ENCODE results near the gene DMRT2. TPM values are rescaled to one million over a fixed set of nuclear protein-coding genes. Genes with fewer than 3 reads are reported as not detected.

Gene DMRT2
- total RNA-seq, 1 experiment from 2014 or later, result not detected

DNA sequence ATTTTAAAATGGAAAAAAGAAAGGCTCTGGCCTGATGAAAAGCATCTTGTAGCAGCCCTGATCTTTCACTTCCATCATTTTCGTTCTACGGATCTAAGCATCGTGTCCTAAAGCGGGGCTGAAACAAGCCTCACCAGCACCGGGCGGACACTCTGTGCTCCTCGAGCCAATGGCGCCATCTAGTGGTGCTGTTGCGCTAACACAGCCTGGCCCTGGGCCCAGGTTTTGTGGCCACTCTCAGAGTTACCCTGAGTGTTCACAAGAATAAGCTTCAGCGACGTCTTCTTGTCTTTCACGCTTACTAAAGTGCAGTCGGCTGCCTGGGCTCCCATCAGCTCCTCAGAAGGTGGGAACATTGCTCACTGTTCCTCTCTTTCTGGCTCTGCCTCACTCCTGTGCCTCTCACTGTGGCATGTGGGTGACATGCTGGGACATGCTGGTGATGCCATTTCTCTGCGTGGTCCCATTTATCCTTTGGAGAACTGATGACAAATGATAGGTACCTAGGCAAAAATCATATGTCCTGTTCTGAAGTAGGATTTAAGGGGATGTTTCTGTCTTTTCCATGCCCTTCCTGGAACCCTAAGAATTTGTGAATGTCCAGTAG is 41.0 kb upstream of the DMRT2 start:
- DNase-seq (peak; percentile 90), ATAC-seq (peak; percentile 97)
- no peak overlapping the region for H3K9ac ChIP-seq (ENCODE audit: low read length)
- H3K4me2 ChIP-seq (ENCODE audit: low read length), result peak overlapping the region; percentile 62; the same call in 1 of the 2 replicates
- H3K4me3 ChIP-seq (ENCODE audit: low read length), result no peak overlapping the region
- no peaks in the 10 kb centered on the region for H4K20me1 ChIP-seq (ENCODE audit: low read length)
- no peaks in the 10 kb centered on the region for H3K9me2 ChIP-seq (replicated peaks; ENCODE audit: low read length)
- H3K79me2 ChIP-seq (ENCODE audit: low read length), result no peaks in the 10 kb centered on the region
- H3K27ac ChIP-seq (ENCODE audit: low read length), result no peak overlapping the region
- no peaks in the 10 kb centered on the region for H3K36me3 ChIP-seq (ENCODE audit: low read depth, low read length)
- no TSS peak for BruUV-seq (replicated peaks)
- TF ChIP-seq, protein P1, sequence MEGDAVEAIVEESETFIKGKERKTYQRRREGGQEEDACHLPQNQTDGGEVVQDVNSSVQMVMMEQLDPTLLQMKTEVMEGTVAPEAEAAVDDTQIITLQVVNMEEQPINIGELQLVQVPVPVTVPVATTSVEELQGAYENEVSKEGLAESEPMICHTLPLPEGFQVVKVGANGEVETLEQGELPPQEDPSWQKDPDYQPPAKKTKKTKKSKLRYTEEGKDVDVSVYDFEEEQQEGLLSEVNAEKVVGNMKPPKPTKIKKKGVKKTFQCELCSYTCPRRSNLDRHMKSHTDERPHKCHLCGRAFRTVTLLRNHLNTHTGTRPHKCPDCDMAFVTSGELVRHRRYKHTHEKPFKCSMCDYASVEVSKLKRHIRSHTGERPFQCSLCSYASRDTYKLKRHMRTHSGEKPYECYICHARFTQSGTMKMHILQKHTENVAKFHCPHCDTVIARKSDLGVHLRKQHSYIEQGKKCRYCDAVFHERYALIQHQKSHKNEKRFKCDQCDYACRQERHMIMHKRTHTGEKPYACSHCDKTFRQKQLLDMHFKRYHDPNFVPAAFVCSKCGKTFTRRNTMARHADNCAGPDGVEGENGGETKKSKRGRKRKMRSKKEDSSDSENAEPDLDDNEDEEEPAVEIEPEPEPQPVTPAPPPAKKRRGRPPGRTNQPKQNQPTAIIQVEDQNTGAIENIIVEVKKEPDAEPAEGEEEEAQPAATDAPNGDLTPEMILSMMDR (conservative IDR thresholded peaks at IDR 0.05; ENCODE audit: low read depth, low read length), result peak; percentile 85
- no peak for TF ChIP-seq EZH2 (IDR thresholded peaks at IDR 0.05; ENCODE audit: low read length, unreplicated experiment)
- TF ChIP-seq EZH2phosphoT487 (IDR thresholded peaks at IDR 0.05; ENCODE audit: borderline replicate concordance, low read length), result no peak
- intact Hi-C loops (cut with micrococcal nuclease), result loop anchor here (5.0 to 10.0 kb wide), 3 partner anchors 194 to 662 kb away; no protein-coding TSS in a partner anchor
- no peaks in the 10 kb centered on the region for H3K27me3 ChIP-seq (ENCODE audit: low read length)
- no peaks in the 10 kb centered on the region for H3K9me3 ChIP-seq (ENCODE audit: low read length)
- no peaks in the 10 kb centered on the region for H3K4me1 ChIP-seq (ENCODE audit: insufficient read depth, low read length)
- H2AFZ ChIP-seq (ENCODE audit: low read length), result peak overlapping the region; percentile 53; the same call in 1 of the 2 replicates
- POLR2A ChIA-PET (ENCODE audit: unreplicated experiment), result interaction anchor here (0.6 kb wide), 1 partner anchor 174 kb away, joined by 4 read pairs; no protein-coding TSS in a partner anchor
- CTCF ChIA-PET, result interaction anchor here (0.5 to 0.6 kb wide), 11 partner anchors 63 to 1758 kb away, joined by 3 to 8 read pairs (median 4); no protein-coding TSS in a partner anchor
- no peaks in the 10 kb centered on the region for H3F3A ChIP-seq (ENCODE audit: low read length, unreplicated experiment)

DNA sequence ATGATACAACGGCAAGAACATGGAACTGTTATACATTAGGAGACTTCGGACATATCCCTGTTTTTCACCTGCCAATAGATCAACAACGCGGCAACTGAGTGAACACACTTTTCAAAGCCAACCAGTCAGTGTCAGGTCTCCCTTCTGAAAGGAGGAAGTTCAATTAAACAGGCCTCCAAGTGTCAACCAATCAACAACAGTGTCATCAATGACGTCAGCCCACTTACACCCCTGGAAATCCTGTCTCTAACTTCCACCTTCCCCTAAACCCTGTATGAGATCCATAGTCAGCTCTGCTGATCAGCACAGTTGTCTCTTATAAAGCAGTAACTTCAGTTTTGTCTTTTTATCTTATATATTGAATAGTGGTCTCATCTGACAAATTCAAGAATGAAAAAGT is 37.1 kb upstream of the DMRT2 start:
- H3K4me2 ChIP-seq (ENCODE audit: low read length), result no peak overlapping the region
- no peaks in the 10 kb centered on the region for H4K20me1 ChIP-seq (ENCODE audit: low read length)
- H3K9me2 ChIP-seq (replicated peaks; ENCODE audit: low read length), result no peaks in the 10 kb centered on the region
- H3K27ac ChIP-seq (ENCODE audit: low read length), result no peak overlapping the region
- ATAC-seq (no peak), DNase-seq (no peak)
- no peaks in the 10 kb centered on the region for H3K36me3 ChIP-seq (ENCODE audit: low read depth, low read length)
- no peak for TF ChIP-seq EZH2phosphoT487 (IDR thresholded peaks at IDR 0.05; ENCODE audit: borderline replicate concordance, low read length)
- TF ChIP-seq EZH2 (IDR thresholded peaks at IDR 0.05; ENCODE audit: low read length, unreplicated experiment), result no peak
- TF ChIP-seq, protein P1 (conservative IDR thresholded peaks at IDR 0.05; ENCODE audit: low read depth, low read length), result no peak
- H2AFZ ChIP-seq (ENCODE audit: low read length), result no peak overlapping the region
- POLR2A ChIA-PET (ENCODE audit: unreplicated experiment), result no interaction called here
- BruUV-seq (replicated peaks), result no TSS peak
- H3K4me3 ChIP-seq (ENCODE audit: low read length), result no peak overlapping the region
- H3K27me3 ChIP-seq (ENCODE audit: low read length), result no peaks in the 10 kb centered on the region
- H3K4me1 ChIP-seq (ENCODE audit: insufficient read depth, low read length), result no peaks in the 10 kb centered on the region
- H3K79me2 ChIP-seq (ENCODE audit: low read length), result no peaks in the 10 kb centered on the region
- no peaks in the 10 kb centered on the region for H3K9me3 ChIP-seq (ENCODE audit: low read length)
- intact Hi-C loops (cut with micrococcal nuclease), result no loop called here
- H3K9ac ChIP-seq (ENCODE audit: low read length), result no peak overlapping the region
- CTCF ChIA-PET, result no interaction called here
- H3F3A ChIP-seq (ENCODE audit: low read length, unreplicated experiment), result no peaks in the 10 kb centered on the region

DNA sequence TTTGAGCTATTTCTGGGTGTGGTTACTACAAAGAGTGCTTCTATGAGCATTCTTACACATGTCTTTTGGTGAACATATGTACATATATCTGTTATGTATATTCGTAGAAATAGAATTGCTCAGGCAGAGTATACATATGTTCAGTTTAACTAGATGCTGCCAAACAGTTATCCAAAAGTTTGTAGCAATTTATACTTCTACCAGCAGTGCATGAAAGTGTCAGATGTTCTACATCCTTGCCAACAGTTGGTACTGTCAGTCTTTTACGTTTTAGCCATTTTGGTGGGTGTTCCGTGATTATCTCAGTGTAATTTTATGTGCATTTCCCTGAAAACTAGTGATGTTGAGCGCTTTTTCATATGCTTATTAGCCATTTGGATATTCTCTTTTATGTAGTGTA is 35.9 kb upstream of the DMRT2 start:
- H3K27me3 ChIP-seq (ENCODE audit: low read length), result no peaks in the 10 kb centered on the region
- ChIA-PET CTCF (no interaction called here), POLR2A (ENCODE audit: unreplicated experiment) (no interaction called here)
- no peak overlapping the region for H3K9ac ChIP-seq (ENCODE audit: low read length)
- H3F3A ChIP-seq (ENCODE audit: low read length, unreplicated experiment), result no peaks in the 10 kb centered on the region
- no peak overlapping the region for H3K27ac ChIP-seq (ENCODE audit: low read length)
- no TSS peak for BruUV-seq (replicated peaks)
- ATAC-seq (no peak), DNase-seq (no peak)
- H3K36me3 ChIP-seq (ENCODE audit: low read depth, low read length), result no peaks in the 10 kb centered on the region
- TF ChIP-seq, protein P1 (conservative IDR thresholded peaks at IDR 0.05; ENCODE audit: low read depth, low read length), result no peak
- TF ChIP-seq EZH2 (IDR thresholded peaks at IDR 0.05; ENCODE audit: low read length, unreplicated experiment) (no peak), EZH2phosphoT487 (IDR thresholded peaks at IDR 0.05; ENCODE audit: borderline replicate concordance, low read length) (no peak)
- no peak overlapping the region for H3K4me2 ChIP-seq (ENCODE audit: low read length)
- no peak overlapping the region for H3K4me3 ChIP-seq (ENCODE audit: low read length)
- intact Hi-C loops (cut with micrococcal nuclease), result no loop called here
- H3K79me2 ChIP-seq (ENCODE audit: low read length), result no peaks in the 10 kb centered on the region
- H3K9me3 ChIP-seq (ENCODE audit: low read length), result no peaks in the 10 kb centered on the region
- H2AFZ ChIP-seq (ENCODE audit: low read length), result no peak overlapping the region
- no peaks in the 10 kb centered on the region for H3K9me2 ChIP-seq (replicated peaks; ENCODE audit: low read length)
- no peaks in the 10 kb centered on the region for H4K20me1 ChIP-seq (ENCODE audit: low read length)
- no peaks in the 10 kb centered on the region for H3K4me1 ChIP-seq (ENCODE audit: insufficient read depth, low read length)

Measured in PC-3 (cell line).